Measurements from ENCODE around the gene MTG2.

DNA sequence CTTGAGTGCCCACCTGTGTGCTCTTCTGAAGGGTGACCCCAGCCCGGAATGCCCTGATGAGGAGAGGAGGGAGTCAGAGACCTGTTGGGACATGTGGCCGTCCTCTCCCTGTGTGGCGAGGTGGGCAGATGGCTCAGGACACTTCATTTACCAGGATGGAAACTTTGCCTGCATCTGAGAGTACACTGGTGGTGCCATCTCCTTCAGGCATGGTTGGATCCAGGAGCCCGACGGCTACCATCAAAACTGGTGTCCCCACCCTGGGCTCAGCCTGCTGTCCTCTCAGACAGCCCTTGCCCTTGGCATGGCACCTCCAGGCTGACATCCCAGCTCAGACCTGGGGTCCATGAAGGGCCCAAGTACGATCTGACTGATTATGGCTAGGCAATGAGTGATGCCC, 48.5 kb downstream of the MTG2 start:
- TF ChIP-seq, protein P1, sequence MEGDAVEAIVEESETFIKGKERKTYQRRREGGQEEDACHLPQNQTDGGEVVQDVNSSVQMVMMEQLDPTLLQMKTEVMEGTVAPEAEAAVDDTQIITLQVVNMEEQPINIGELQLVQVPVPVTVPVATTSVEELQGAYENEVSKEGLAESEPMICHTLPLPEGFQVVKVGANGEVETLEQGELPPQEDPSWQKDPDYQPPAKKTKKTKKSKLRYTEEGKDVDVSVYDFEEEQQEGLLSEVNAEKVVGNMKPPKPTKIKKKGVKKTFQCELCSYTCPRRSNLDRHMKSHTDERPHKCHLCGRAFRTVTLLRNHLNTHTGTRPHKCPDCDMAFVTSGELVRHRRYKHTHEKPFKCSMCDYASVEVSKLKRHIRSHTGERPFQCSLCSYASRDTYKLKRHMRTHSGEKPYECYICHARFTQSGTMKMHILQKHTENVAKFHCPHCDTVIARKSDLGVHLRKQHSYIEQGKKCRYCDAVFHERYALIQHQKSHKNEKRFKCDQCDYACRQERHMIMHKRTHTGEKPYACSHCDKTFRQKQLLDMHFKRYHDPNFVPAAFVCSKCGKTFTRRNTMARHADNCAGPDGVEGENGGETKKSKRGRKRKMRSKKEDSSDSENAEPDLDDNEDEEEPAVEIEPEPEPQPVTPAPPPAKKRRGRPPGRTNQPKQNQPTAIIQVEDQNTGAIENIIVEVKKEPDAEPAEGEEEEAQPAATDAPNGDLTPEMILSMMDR (IDR thresholded peaks at IDR 0.05; ENCODE audit: low read depth, low read length, poor library complexity, severe bottlenecking): no peak
- no peak for TF ChIP-seq EZH2phosphoT487 (IDR thresholded peaks at IDR 0.05; ENCODE audit: borderline replicate concordance, low read length)
